HL-60/S4 treated with retinoic acid at 250 ng/mL for 4 days and 3 days (cell line): ENCODE data around the gene CACYBP.

Experiments used
- in situ Hi-C: fragments of 300-500 bp; cut with MboI; formaldehyde crosslinking; loops from 2 replicates; pipeline ENCODE4 v1.7.0; 2022; ENCODE audit warnings: low sequenced_read_pairs

The CACYBP gene, protein sequence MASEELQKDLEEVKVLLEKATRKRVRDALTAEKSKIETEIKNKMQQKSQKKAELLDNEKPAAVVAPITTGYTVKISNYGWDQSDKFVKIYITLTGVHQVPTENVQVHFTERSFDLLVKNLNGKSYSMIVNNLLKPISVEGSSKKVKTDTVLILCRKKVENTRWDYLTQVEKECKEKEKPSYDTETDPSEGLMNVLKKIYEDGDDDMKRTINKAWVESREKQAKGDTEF

DNA sequence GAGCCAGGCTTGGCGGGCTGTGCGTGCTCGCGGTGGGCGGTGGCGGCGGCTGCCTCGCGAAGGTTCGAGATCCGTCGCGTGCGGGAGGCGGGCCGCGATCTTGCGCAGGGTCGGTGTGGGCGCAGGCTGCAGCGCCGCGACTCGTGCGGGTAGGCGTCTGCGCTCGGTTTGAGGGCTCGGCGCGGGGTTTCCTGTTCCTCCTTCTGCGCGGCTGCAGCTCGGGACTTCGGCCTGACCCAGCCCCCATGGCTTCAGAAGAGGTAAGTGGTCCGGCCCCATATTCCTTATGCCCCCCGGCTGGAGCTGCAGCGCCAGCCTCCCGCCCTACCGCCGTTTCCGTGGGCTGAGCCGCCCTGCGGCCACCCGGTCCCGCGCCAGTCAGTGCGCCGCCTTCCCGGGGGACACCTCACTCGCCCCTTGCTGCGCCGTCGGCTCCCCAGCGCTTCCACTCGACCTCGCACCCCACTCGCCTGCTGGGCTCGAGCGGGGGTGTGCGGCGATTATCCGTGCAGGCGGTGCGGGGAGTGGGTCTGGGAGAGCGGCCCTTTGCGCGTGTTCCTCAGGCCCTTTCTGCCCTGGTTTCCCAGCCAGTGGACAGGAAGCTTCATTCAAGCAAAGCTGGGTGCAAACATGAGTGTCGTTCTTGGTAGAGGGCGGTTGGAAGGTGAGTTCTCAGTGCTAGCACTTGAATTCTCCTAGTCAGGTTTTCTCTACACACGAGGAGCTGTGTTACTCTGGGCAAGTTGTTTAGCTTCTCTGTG lies at the start of gene CACYBP:
TSS of gene CACYBP (plus strand) at position 12 of the 761 bp plus-strand sequence. CDS start at position 246, 234 bp downstream.
- in situ Hi-C loops: no loop called here

DNA sequence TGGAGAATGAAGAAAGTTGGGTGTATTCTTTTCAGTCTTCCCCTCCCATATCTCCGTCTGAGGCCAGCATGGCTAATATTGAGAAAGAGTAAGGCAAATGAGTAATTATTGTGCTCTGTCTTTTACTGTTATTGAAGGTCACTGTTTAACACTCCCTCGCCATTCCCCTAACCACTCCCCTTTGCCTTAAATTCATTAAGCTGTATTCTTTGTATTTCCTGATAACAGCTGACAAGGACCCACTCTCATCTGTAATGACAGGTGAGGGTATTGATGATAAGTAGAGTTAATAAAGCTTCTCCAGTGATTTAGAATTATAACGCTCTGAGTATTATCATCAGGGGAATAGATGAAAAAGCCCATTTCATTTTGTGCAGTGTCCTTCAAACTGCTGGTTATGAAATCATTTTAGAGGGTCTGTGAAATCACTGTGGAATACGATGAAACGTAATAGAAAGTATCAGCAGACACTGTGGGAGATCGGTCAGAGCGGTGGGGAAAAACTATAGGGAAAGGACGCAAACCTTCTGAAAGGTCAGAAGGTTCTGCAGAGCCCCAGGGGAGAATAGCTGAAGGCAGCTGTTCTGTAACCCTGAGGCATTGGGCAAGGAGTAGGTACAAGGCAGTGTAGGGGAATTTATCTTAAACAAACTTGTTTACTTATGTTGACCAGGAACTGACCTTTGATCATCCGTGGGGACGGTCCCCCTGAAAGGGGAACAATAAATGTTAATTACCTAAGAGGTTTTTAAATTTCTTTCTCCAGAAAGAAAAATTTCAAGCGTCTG lies 46.3 kb upstream of the CACYBP start:
- in situ Hi-C loops: no loop called here

- in situ Hi-C loops: no loop called here
Measured at GRCh38 chr1:174954073-174954460, 45.7 kb upstream of the CACYBP start.

DNA sequence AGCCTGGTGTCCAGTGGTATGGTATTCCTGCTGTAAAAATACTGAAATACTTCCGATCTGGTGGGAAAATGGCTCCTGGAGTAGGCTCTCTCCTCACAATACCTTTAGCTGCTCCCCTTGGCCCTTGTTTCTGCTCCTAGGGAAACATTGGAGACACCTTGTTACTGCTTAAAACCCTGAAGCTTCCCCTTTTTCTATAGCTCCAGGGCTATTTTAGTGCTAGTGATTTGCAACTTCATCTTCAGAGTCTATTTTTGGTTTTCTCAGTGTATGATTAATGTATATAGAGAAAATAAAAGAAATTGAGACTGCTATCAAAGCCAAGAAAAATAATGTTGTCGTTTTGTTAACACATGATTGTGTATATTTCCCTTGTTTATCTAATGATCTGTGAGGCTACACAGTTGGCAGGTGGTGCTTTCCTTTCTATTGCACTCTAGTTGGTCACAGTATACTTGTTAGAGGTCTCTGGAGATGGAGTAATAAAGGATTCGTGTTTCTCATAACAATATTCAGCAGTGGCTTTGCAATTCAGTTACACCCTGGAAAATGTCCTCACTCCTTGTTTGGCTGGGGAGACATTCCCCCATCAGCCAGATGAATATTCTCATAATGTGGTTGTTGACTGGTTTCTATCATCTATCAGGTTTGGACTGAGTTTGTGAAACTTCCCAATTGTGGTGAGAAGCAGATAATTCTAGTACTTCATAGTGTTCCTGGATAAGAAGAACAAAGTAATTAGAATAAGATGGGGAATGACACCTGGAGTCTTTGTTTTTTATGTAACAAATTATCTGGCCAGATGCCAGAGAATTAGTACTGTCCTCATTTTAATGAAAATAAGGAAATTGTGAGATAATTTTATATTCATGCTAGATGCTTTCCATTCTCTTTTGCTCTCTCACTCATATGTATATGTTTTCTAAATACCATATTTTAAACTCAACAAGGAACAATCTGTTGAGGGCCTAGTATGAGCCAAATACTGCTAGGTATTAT lies 44.8 kb upstream of the CACYBP start:
- in situ Hi-C loops: no loop called here

GRCh38 chr1:174956086-174956485 lies 43.7 kb upstream of the CACYBP start:
- in situ Hi-C loops: no loop called here

- in situ Hi-C loops: no loop called here
Measured at GRCh38 chr1:174956976-174957375, 42.8 kb upstream of the CACYBP start.

- in situ Hi-C loops: no loop called here
Measured at GRCh38 chr1:174957829-174958228, 41.9 kb upstream of the CACYBP start.

GRCh38 chr1:174958396-174958795 lies 41.4 kb upstream of the CACYBP start:
- in situ Hi-C loops: no loop called here

DNA sequence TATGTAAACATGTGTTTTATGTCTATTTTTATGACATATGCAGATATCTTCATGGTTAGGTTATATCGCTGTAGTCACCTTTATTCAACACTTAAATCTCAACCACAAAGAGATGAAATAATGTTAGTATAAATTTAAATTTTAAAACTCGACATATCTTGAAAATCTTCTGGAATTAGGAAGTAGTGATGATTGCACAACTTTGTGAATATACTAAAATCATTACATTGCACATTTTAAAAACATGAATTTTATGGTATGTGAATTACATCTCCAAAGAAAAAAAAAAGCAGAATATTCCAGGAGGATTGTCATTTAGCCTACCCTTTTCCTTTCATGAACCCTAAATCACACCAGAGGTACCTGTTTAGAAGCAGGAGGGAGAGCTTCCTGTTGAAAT lies 39.4 kb upstream of the CACYBP start:
- in situ Hi-C loops: no loop called here

DNA sequence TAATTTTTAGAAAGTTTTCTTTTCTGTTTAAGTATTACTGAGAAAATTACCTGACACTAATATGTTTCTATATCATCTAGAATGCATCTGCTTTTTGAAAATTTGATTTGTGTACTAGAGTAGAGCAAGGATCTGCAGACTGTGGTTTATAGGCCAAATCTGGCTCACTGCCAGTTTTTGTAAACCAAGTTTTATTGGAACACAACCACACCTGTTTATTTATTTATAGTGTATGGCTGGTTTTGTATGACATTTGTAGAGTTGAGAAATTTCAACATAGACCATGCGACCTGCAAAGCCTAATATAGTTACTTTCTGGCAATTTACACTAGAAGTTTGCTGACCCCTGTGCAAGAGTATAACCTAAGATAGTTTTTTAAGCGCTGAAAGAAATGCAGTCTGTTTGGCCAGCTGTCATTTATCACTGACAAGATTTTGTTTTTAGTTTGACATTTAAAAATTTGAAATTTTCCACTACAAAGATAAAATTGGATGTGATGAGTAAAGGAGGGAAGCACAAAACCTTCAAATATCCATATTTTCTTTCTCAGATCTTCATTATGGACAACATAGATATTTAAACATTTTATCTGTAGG lies 36.1 kb upstream of the CACYBP start:
- in situ Hi-C loops: no loop called here

GRCh38 chr1:174964261-174964971 lies 35.3 kb upstream of the CACYBP start:
- in situ Hi-C loops: no loop called here

DNA sequence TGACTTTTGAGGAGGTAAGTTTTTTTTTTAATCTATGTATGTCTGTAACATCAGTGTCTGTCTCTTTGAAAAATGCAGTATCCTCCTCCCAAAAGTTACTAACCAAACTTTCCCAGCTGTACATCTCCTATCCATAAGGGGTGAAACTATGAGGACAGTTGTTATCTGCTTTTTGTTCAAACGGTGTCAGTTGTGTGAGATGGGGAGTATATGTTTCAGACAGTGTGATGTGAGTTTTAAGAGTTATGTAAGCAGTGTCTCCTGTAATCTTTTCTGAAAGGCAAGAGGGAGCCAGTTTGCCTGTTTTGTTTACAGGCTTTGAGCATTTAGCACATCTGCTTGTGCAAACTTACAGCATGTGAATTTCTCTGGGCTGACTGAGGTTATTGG lies 34.8 kb upstream of the CACYBP start:
- in situ Hi-C loops: no loop called here

GRCh38 chr1:174965362-174966007 lies 34.3 kb upstream of the CACYBP start:
- in situ Hi-C loops: no loop called here

GRCh38 chr1:174966008-174966572 lies 33.7 kb upstream of the CACYBP start:
- in situ Hi-C loops: no loop called here

DNA sequence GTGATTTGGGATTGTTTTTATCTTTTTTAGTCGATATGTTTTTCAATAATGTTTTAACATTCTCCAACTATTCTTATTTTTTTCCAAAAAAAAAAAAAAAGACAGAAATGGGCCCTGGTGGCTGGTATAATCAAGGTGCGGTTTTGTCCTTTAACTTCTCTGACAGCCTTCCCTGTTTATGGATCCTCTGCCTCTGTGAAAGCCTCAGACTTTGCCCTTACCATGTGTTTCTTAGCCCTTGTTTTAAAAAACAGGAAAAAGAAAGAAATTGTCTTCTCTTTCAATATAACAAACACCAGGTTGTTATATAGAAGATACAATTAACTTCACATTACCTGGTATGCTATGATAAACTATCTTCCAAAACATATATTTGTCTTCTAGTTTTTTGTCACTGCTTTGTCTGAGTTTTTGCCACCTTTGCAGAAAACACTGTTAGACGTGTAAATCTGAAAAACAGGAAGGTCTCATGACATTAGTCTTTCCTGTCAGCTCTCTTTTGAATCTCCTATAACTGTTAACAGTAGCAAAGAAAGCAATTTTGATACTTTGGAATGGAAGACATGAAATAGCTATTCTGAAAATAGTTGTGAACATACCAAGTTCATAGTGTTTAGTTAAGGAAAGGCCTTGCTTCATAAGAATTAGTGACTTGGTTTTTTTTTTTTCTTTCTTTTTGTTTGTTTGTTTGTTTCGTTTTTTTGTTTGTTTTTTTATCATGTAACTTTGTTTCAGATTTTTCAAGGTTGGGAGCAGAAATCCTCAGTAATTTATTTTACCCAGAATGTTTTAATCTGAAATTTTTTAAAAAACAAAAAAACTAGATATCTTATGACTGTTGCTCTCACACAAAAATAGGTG lies 31.7 kb upstream of the CACYBP start:
- in situ Hi-C loops: no loop called here

DNA sequence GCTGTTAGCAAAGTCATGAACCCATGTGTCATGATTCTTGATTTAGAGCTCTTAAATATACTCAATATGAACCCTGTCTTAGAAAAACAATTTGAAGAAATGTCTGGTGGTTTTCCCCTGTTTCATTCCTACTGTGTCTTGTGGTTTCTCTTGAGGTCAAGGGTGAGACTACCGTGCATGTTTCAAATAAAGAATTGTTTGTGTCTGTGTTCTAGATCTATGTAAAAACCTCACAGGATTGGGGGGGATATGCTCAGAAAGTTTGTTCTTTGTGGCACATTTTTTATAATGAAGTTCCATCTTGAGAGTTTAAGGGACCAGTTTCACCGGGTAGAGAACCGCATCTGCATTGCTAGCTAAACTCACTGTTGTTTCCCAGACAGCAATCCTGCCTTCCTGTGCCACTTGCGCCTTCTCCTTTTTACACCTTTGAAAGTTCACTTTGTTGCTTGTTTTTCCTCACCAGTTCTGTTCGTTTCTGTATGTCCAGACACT lies 30.9 kb upstream of the CACYBP start:
- in situ Hi-C loops: no loop called here

- in situ Hi-C loops: no loop called here
Measured at GRCh38 chr1:174969977-174970376, 29.8 kb upstream of the CACYBP start.

GRCh38 chr1:174971466-174971865 lies 28.3 kb upstream of the CACYBP start:
- in situ Hi-C loops: no loop called here
